Lower lobe of right lung (tissue), 2 donors: ENCODE results near the gene GRIA4. TPM values are rescaled to one million over a fixed set of nuclear protein-coding genes. Genes with fewer than 3 reads are reported as not detected.

Experiments used
- ATAC-seq, 2 donors: fragments of 200-7000 bp; cut with Tn5 transposase; one replicate each; pipeline ENCODE4 v1.9.1; 2020 to 2022; ENCODE audit warnings: mild to moderate bottlenecking in 2 of 2, moderate library complexity in 2 of 2
- DNase-seq: peaks from one replicate; pipeline ENCODE4 v3.0.0-alpha.2; 2020
- H3K27ac ChIP-seq: fragments of 200-600 bp; one replicate; pipeline ENCODE4 v1.8.0; 2022
- H3K27me3 ChIP-seq: fragments of 200-600 bp; one replicate; pipeline ENCODE4 v1.8.0; 2022; ENCODE audit warnings: low read depth
- H3K36me3 ChIP-seq: fragments of 200-600 bp; one replicate; pipeline ENCODE4 v1.8.0; 2022; ENCODE audit warnings: mild to moderate bottlenecking
- H3K4me1 ChIP-seq: fragments of 200-600 bp; one replicate; pipeline ENCODE4 v1.8.0; 2022
- H3K4me3 ChIP-seq: fragments of 200-600 bp; one replicate; pipeline ENCODE4 v1.8.0; 2022; ENCODE audit warnings: mild to moderate bottlenecking
- H3K9me3 ChIP-seq: fragments of 200-600 bp; one replicate; pipeline ENCODE4 v1.8.0; 2022
- intact Hi-C: fragments of 100-400 bp; cut with DNase I; formaldehyde crosslinking; loops from one replicate; pipeline ENCODE4 v1.11.0; 2022
- total RNA-seq: library from RNA; stranded (reverse); fragmentation: NEBNext Ultra II Directional; extraction: Animal tissue kit (Norgen Biotek cat#: 25700); gene quantifications from one replicate; pipeline ENCODE4 v1.2.1, GENCODE V29; 2021
- TF ChIP-seq, protein P1 (sequence below): fragments of 200-600 bp; IDR thresholded peaks from one replicate; pipeline ENCODE4 v1.8.0; 2022; ENCODE audit warnings: antibody characterized with exemption, mild to moderate bottlenecking
- donor health status: DM: no; HTN: yes; CAD: no; lungs with severe emphysema.

GRIA4 gene
- total RNA-seq, 1 donor from 2014 or later = not detected

DNA sequence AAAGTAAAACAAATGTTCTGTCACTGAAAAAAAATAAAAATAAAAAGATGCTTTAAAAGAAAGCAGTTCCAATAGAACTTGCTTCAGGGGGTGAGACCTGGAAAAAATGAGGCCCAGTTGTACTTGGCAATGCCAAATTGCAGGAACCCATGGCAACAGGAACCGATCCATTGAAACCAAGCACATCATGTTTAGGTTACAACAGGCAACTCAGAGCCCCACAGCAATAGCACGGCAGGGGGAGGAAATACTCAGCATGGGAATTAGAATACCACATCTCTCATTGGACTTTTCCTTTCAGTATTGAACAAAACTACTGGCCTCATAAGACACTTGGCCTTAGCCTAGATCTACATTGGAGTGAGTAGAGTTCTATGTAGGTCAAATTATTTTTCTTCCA is 327.9 kb downstream of the GRIA4 start:
- Histone ChIP-seq H3K4me3 (no peak overlapping the region), H3K27ac (no peak overlapping the region), H3K9me3 (no peaks in the 10 kb centered on the region), H3K4me1 (peaks cover 6% of the 10 kb centered on the region), H3K27me3 (no peaks in the 10 kb centered on the region), H3K36me3 (no peaks in the 10 kb centered on the region)
- intact Hi-C loops = no loop called here
- no peak for DNase-seq
- no peak for ATAC-seq
- TF ChIP-seq, protein P1, sequence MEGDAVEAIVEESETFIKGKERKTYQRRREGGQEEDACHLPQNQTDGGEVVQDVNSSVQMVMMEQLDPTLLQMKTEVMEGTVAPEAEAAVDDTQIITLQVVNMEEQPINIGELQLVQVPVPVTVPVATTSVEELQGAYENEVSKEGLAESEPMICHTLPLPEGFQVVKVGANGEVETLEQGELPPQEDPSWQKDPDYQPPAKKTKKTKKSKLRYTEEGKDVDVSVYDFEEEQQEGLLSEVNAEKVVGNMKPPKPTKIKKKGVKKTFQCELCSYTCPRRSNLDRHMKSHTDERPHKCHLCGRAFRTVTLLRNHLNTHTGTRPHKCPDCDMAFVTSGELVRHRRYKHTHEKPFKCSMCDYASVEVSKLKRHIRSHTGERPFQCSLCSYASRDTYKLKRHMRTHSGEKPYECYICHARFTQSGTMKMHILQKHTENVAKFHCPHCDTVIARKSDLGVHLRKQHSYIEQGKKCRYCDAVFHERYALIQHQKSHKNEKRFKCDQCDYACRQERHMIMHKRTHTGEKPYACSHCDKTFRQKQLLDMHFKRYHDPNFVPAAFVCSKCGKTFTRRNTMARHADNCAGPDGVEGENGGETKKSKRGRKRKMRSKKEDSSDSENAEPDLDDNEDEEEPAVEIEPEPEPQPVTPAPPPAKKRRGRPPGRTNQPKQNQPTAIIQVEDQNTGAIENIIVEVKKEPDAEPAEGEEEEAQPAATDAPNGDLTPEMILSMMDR = no peak

DNA sequence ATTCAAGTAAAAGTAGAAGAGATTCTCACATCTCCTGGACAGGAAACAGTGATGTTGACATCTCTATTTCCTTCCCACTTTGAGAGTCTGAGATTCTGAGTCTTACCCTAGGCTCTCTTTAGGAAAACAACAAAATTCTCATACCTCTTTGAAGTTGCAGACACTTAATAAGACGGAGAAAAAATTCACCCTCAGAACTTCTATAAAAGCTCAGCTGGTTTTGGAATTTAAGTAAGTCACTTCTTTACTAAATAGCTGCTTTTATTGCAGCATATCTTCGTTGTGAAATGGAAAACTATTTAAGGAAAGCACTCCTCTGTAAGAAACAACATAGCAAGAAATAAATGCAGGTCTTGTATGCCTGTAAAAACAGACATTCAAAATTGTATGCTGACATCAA is 333.0 kb downstream of the GRIA4 start:
- Histone ChIP-seq H3K27ac (no peak overlapping the region), H3K36me3 (no peaks in the 10 kb centered on the region), H3K9me3 (no peaks in the 10 kb centered on the region), H3K4me1 (no peaks in the 10 kb centered on the region), H3K4me3 (no peak overlapping the region), H3K27me3 (no peaks in the 10 kb centered on the region)
- DNase-seq (no peak), ATAC-seq (no peak)
- intact Hi-C loops = no loop called here
- TF ChIP-seq, protein P1 = no peak

DNA sequence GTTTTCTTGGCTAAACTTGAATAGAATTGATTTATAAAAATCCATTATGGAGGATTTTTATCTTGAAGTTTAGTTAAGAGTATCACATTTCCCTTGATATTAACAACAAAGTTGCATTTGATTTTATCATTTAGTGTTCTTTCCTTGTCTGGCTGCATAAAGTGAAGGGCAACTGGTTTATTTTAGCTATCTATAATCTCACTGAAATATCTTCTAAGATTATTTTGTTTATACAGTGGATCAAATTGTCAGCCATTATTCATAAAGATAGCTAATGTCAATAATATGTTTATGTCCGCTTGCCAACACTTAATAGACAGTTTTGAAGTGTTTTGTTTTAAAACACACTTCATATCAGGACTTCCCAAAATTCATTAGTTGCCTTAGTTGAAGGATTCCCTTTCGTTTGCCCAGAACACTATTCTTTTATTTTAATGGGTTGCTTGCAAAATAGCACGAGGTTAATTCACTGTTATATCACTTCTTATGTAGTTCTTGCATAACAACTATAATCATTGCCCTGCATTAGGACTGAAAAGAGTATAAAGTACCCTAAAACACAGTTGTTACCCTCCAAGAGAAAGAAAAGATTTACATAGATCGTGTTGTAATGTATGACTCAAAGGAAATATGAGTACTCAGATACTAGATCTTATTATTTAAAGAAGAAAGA is 339.2 kb downstream of the GRIA4 start:
- DNase-seq = no peak
- no peak overlapping the region for H3K4me3 ChIP-seq
- TF ChIP-seq, protein P1 = no peak
- H3K27me3 ChIP-seq = no peaks in the 10 kb centered on the region
- no peak overlapping the region for H3K27ac ChIP-seq
- no peaks in the 10 kb centered on the region for H3K9me3 ChIP-seq
- no peaks in the 10 kb centered on the region for H3K36me3 ChIP-seq
- intact Hi-C loops = no loop called here
- ATAC-seq = no peak
- no peaks in the 10 kb centered on the region for H3K4me1 ChIP-seq

DNA sequence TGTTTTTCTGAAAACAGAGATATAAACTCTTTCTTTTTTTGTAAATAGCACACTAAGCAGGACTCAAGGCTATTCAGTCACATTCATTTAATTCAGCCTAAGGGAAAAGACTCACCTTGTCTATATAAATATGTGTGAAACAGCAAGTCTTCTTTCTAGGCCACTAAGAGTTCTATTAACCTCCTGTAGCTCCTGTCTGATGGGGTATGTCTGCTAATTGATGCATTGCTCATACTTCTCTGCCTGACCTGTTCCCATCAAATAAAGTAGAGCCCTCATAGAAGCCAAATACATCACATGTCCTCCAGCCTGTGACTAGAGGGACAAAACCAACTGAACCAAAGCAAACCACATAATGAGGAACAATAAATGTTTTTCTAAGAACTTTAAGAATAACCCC is 344.0 kb downstream of the GRIA4 start:
- ATAC-seq = no peak
- H3K4me1 ChIP-seq = no peaks in the 10 kb centered on the region
- no peaks in the 10 kb centered on the region for H3K36me3 ChIP-seq
- TF ChIP-seq, protein P1 = no peak
- no peaks in the 10 kb centered on the region for H3K27me3 ChIP-seq
- no peak for DNase-seq
- H3K27ac ChIP-seq = no peak overlapping the region
- no peak overlapping the region for H3K4me3 ChIP-seq
- intact Hi-C loops = no loop called here
- H3K9me3 ChIP-seq = no peaks in the 10 kb centered on the region

DNA sequence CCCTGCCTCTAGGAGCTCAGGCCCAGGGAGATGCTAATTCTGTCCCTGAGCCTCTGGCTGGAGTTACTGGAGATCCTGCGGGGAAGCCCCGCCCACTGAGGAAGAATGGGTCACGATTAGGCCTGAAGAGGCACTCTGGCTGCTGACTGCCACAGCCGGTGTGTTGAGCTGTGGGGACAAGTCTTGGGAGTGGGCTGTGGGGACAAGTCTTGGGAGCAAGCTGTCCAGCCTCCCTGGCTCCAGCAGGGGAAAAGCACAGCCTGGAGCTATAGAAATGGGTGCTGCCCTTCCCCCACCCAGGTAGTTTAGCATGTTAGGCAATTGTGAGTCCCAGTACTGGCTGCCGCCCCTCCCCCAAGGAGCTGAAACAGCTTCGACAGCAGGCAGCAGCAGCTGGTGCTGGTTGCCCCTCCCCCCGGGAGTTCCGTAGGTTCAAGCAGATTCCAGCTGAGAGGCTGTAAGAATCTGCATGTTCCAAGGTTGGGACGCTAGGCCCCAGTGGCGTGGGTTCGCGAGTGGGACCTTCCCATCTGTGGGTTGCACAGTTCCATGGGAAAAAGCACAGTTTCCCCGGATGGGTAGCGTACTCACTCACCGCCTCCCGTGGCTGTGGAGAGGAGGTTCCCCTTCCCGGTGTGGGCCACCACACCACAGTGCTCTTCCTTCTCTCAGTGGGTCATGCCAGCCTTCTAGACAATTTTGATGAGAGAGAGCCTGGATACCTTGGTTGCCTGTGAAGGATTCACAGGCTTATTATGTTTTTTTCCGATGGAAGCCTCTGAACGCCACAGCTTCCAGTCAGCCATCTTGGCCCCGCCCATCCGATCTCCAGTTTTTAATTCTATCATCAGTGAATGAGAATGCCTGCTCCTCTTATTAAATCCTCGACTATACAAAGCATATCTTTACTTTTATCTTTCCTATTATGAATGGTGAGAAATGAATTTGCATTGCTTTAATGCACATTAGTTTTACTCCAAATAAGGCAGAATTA is 350.7 kb downstream of the GRIA4 start:
- ATAC-seq (no peak), DNase-seq (no peak)
- H3K27ac ChIP-seq = no peak overlapping the region
- TF ChIP-seq, protein P1 = no peak
- H3K4me3 ChIP-seq = no peak overlapping the region
- H3K36me3 ChIP-seq = no peaks in the 10 kb centered on the region
- H3K4me1 ChIP-seq = no peaks in the 10 kb centered on the region
- H3K27me3 ChIP-seq = no peaks in the 10 kb centered on the region
- no peaks in the 10 kb centered on the region for H3K9me3 ChIP-seq
- intact Hi-C loops = no loop called here
